Measurements from ENCODE around the gene PARP16.

DNA sequence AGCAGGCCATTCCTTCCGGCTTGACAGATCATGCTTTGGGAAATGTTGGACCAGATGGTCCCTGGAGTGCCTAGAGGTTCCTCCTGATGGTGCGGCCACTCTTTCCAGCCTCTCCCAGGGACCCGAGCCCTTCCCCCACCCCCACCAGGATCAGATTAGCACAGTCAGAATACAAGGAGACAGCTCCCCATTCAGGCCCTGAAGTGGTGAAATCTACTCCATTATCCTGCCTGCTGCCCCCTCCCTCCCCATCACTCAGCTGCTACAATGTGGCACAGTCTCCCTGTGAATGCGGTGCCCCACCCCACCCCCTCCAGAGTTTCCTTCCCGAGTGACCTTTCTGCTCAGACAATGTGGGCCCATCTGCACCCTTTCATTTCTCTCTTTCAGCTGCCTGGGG, 47.2 kb upstream of the PARP16 start:
- TF ChIP-seq, protein P1, sequence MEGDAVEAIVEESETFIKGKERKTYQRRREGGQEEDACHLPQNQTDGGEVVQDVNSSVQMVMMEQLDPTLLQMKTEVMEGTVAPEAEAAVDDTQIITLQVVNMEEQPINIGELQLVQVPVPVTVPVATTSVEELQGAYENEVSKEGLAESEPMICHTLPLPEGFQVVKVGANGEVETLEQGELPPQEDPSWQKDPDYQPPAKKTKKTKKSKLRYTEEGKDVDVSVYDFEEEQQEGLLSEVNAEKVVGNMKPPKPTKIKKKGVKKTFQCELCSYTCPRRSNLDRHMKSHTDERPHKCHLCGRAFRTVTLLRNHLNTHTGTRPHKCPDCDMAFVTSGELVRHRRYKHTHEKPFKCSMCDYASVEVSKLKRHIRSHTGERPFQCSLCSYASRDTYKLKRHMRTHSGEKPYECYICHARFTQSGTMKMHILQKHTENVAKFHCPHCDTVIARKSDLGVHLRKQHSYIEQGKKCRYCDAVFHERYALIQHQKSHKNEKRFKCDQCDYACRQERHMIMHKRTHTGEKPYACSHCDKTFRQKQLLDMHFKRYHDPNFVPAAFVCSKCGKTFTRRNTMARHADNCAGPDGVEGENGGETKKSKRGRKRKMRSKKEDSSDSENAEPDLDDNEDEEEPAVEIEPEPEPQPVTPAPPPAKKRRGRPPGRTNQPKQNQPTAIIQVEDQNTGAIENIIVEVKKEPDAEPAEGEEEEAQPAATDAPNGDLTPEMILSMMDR (IDR thresholded peaks at IDR 0.05; ENCODE audit: low read length) = no peak
- TF ChIP-seq EZH2 (IDR thresholded peaks at IDR 0.05; ENCODE audit: borderline replicate concordance, low read length) = no peak
